Measurements from ENCODE around the gene RGS7. TPM values are rescaled to one million over a fixed set of nuclear protein-coding genes. Genes with fewer than 3 reads are reported as not detected.
"Not testable (repeated sequence)": the region's sequence is repeated elsewhere in the genome, so short reads cannot be mapped to it uniquely, and the experiment has no call there.

Gene RGS7
- total RNA-seq, 1 experiment from 2014 or later = 4.5 TPM

- no peak for DNase-seq (ENCODE audit: low read depth)
Measured at GRCh38 chr1:240786880-240787279, 570.1 kb downstream of the RGS7 start.

- no peak for DNase-seq (ENCODE audit: low read depth)
Measured at GRCh38 chr1:240784776-240785175, 572.2 kb downstream of the RGS7 start.

GRCh38 chr1:240783728-240784137 is 573.3 kb downstream of the RGS7 start:
- DNase-seq (ENCODE audit: low read depth) = peak; percentile 79

DNA sequence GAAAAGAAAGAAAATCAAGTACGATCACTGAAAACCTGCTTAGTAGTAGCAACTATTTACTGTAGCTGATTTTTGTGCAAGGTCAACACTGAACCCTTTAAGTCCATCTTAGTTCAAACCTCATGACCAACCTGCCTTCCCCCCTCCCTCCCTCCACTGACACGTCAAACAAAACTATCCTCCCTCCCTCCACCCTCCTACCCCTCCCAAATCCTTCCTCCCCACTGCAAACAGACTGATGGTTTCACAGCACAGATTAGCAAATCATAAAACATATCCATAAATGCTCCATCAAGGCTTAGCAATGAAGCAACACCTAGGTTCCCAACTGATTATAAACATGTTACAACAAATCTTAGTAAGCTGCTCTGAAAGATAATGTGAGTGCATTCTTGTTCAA is 580.8 kb downstream of the RGS7 start:
- no peak for DNase-seq (ENCODE audit: low read depth)

DNA sequence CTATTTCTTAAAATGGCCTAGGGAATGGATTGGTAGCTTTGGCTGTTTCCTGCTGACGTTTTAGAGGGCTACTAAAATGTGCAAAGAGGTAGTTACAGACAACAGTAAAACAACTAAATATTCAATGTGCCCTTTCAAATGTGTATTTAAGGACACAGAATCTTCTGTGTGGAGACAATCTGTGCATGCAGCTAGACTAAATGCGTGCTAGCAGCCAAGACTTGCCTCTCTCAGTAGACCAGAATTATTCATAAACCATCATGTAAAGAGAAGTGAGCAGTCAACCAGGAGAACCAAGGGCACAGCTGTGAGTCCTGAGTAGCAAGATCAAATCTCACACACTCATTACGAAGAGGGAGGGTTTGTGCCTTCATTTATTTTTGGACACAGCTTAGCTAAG is 584.9 kb downstream of the RGS7 start:
- no peak for DNase-seq (ENCODE audit: low read depth)

GRCh38 chr1:240771450-240771849 is 585.6 kb downstream of the RGS7 start:
- no peak for DNase-seq (ENCODE audit: low read depth)

DNA sequence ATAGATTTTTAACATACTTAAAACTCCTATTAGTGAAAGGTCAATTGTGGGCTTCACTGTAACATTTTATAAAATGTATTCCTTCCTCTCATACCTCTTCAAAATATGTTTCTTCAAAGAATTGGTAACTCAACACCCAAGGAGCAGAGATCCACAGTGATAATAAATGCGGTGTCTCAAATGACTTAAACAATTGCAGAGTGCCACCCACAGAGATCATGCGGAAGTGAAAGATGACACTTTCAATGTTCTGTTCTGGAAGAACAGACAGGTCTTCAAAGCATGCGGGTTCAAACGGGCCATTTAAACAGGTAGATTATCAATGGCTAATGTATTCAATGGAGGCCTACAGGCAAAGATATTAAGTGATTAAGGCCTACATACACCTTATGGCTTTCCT is 588.0 kb downstream of the RGS7 start:
- peak; percentile 32 for DNase-seq (ENCODE audit: low read depth)

DNA sequence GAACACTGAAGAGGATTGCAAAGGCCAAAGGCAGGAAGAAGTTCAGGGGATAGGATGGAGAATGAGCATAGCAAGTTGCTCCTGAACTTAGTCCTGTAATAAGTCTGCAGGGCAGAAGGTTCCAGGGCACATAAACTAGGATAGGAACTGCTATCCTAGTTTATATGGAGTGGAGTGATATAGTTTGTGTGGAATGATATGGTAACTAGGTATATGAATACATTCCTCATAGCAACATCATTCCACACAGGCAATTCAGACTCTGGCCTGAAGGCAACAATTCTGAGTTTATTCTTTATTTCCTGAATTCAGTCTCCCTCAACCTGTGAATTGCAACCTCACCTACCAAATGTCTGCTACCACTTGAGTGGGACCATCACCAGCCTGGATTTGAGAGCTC is 590.2 kb downstream of the RGS7 start:
- DNase-seq (ENCODE audit: low read depth) = peak; percentile 57

- peak; percentile 91 for DNase-seq (ENCODE audit: low read depth)
Measured at GRCh38 chr1:240765732-240766363, 591.2 kb downstream of the RGS7 start.

GRCh38 chr1:240763771-240764170 is 593.2 kb downstream of the RGS7 start:
- no peak for DNase-seq (ENCODE audit: low read depth)

GRCh38 chr1:240763095-240763494 is 593.9 kb downstream of the RGS7 start:
- not testable (repeated sequence) for DNase-seq (ENCODE audit: low read depth)

DNA sequence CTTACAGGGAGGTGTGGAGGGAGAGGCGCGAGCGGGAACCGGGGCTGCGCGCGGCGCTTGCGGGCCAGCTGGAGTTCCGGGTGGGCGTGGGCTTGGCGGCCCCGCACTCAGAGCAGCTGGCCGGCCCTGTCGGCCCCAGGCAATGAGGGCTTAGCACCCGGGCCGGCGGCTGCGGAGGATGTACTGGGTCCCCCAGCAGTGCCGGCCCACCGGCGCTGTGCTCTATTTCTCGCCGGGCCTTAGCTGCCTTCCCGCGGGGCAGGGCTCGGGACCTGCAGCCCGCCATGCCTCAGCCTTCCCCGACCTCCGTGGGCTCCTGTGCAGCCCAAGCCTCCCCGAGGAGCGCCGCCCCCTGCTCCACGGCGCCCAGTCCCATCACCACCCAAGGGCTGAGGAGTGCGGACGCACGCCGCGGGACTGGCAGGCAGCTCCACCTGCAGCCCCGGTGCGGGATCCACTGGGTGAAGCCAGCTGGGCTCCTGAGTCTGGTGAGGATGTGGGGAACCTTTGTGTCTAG is 594.5 kb downstream of the RGS7 start:
- not testable (repeated sequence) for DNase-seq (ENCODE audit: low read depth)

- DNase-seq (ENCODE audit: low read depth) = not testable (repeated sequence)
Measured at GRCh38 chr1:240758777-240759176, 598.2 kb downstream of the RGS7 start.

DNA sequence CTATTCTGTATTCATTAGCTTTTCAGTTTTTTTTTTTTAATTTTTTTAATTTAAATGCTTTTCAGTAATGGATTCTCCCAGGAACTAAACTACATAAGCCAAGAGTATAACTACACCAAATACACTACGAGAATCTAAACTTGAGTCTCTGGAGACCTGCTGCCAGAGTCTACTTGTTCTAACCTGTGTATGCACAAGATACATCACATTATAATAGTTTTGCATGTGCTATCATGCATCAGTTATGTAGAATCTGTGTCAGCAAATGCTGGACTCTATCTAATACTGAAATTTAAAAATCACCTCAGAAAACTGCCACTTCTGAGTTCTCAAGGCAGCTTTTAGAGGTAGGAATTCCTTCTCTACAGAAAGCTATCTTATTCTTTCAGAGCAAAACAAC is 598.7 kb downstream of the RGS7 start:
- no peak for DNase-seq (ENCODE audit: low read depth)

DNA sequence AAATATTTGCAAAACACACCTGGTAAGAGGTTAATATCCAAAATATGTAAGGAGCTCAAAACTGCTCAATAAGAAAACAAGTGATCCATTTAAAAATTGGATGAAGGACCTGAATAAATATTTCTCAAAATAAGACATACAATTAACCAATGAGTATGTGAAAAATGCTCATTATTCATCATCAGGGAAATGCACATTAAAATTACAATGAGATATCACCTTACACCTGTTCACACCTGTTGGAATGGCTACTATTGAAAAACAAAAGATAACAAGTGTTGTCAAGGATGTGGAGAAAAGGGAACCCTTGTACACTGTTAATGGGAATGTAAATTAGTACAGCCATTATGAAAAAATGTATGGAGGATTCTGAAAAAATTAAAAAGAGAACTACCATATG is 609.1 kb downstream of the RGS7 start:
- DNase-seq (ENCODE audit: low read depth) = no peak

DNA sequence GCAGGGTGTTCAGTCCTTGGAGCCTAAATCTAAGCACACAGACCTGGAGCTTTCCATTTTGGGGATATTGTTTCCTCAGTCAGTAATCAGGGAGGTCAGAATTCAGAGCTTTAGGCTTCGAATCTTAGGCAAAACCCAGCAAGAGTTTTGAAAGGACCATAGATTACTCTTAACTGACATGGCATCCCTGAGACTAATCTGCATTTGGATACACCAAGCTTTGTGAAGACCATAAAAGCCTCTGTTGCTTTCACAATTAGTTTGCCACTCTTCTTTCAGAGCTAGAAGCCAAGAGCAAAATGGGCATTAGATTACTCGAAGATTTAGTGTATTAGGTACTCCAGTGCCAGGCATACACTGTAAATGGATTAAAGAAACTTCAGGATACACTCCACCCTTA is 613.3 kb downstream of the RGS7 start:
- no peak for DNase-seq (ENCODE audit: low read depth)

GRCh38 chr1:240739754-240740153 is 617.3 kb downstream of the RGS7 start:
- no peak for DNase-seq (ENCODE audit: low read depth)

- DNase-seq (ENCODE audit: low read depth) = peak; percentile 64
Measured at GRCh38 chr1:240739139-240739538, 617.9 kb downstream of the RGS7 start.

DNA sequence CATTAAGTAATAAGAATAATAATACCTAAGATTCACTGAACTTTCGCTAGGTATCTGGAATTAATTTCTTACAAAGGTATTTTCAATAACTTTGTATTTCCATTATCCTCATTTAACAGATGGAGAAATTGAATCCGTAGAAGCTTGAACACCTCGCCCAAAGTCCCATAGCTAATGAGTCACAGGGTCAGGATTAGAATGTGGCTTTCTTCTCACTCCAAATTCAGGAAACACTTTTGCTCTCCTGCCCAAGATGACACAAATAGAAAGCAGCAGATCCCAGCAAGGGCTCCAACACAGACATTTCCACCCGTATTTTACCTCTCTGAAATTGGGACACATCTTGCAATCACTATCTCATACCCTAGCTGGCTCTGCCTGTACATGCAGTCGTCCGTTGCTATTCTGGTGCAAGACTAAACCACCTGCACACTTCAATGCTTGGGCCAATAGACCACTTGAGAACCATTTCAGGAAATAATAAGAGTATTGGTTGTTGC is 619.2 kb downstream of the RGS7 start:
- peak; percentile 70 for DNase-seq (ENCODE audit: low read depth)

DNA sequence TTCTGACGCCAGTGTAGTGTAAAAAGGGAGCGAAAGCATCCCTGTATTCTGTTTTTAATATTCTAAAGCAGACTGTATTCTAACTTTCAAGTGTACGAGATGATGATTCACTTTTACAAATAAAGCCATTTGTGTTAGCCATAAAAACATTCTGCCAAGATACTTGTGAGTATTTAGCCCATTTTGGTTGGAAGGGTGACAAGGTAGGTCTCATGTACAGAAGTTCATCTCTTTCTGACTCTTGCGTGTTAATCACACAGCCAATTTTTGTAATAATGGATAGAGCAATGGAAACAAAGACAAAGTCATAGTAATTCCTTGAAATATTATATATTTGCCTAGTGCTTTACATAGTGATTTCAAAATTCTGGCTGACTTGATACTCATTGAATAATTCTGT is 619.7 kb downstream of the RGS7 start:
- DNase-seq (ENCODE audit: low read depth) = peak; percentile 73

DNA sequence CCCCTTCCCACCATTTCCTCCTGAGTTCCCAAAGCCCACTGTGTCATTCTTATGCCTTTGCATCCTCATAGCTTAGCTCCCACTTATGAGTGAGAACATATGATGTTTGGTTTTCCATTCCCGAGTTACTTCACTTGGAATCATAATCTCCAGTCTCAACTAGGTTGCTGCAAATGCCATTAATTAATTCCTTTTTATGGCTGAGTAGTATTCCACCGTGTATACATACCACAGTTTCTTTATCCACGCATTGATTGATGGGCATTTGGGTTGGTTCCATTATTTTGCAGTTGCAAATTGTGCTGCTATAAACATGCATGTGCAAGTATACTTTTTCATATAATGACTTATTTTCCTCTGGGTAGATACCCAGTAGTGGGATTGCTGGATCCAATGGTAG is 622.3 kb downstream of the RGS7 start:
- not testable (repeated sequence) for DNase-seq (ENCODE audit: low read depth)

GRCh38 chr1:240734001-240734400 is 623.0 kb downstream of the RGS7 start:
- DNase-seq (ENCODE audit: low read depth) = no peak

DNA sequence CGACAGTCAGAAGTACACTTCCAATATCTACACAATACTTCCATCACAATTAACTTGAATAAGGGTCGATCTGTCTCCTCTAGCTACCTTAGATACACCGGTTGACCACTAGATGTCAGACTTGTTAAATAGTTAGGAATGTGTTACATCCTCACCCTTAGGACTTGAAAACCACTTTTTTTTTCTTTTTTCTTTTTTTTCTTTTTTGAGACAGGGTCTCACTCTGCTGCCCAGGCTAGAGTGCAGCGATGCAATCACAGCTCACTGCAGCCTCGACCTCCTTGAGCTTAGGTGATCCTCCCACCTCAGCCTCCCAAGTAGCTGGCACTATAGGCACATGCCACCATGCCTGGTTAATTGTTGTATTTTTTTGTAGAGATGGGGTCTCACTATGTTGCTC is 624.6 kb downstream of the RGS7 start:
- DNase-seq (ENCODE audit: low read depth) = peak; percentile 76
